AG08395 (cell line): ENCODE results near the gene SHCBP1L.

Experiments used
- DNase-seq: peaks from one replicate; pipeline ENCODE4 v3.0.0; 2012; ENCODE audit warnings: mixed read lengths, low spot score

SHCBP1L gene

DNA sequence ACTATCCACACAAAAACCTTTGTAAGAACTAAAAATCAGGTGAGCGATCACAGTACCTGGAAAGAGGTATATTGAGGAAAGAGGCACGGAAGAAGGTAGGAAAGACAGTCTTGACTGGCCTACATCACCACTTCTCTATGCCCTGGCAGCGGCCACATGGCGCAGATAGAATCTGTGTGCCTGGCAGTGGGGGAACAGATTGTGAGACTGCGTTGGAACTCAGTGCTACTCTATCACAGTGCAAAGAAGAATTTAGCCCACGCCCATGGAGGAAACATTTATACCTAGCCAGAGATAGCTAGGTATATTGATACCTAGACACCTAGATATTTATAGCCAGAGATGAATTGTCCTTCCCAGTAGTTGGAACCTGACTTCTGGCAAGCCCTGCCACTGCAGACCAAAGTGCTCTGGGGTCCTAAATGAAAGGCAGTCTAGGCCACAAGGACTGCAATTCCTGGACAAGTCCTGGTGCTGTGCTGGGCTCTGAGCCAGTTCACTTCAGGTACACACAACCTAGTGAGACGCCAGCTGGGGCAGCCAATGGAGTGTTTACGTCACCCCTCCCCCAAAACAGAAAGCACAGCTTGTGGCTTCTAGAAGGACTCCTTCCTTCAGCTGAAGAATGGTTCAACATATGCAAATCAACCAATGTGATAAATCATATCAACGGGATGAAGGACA lies 61.9 kb downstream of the SHCBP1L start:
- no peak for DNase-seq

DNA sequence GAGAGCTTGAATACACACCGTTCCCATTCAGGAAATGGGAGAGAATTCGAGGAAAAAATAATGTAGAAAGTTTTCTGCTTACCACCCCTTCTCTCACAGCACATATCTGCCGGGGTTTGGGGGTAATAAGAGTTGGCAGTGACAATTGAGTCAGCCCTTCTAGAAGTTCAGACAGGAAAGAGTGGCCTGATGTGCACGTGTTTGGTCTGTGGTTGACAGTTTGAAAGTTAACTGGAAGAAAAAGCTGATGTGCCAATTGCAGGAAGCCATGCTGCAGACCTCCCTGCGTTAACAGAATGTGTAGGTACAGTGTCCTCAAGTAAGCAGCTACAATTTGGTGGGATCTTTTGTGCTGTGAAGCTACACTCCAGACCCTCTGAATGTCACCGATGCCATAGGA lies 63.0 kb downstream of the SHCBP1L start:
- DNase-seq = no peak

DNA sequence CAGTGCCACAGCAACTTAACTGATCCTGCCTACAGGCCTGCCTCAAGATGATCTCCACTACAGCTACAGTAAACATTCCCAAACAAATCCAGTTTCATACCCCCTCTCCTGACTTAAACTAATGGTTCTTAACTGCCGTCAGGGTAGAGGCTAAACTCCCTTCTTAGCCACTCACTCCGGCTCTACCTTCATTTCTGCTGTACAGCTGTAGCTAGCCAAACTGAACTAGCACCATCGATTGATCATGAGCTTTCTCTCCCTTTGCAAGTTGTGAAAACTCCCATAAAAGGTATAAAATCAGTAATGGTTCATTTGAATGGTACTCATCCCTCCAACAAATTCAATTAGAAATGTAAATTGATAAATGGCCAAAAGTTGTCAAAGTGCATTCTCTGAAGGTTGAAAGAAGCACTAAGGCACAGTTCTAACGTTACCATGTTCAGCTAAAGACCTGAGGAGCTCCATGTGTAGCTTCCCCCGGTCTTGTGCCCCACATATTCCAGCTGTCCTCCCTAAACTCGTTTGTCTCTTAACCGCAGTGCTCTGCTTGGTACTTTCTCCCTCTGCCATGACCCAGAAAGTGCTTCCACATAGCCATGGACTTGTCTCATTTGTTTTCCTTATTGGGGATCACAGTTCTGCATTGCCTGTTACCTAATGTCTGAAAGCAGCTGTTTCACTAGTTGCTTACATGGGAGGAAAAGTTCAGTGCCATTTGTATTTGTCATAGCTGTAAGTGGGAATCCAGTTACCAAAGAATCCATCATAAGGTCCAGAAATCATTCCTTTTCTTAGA lies 64.0 kb downstream of the SHCBP1L start:
- no peak for DNase-seq

DNA sequence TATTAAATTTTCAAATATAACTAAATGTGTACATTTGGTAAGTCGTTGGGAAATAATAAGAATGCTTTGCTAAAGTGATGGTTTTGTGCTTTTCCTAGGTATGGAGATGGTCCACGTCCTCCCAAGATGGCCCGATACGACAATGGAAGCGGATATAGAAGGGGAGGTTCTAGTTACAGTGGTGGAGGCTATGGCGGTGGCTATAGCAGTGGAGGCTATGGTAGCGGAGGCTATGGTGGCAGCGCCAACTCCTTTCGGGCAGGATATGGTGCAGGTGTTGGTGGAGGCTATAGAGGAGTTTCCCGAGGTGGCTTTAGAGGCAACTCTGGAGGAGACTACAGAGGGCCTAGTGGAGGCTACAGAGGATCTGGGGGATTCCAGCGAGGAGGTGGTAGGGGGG lies 66.0 kb downstream of the SHCBP1L start:
- DNase-seq = no peak

DNA sequence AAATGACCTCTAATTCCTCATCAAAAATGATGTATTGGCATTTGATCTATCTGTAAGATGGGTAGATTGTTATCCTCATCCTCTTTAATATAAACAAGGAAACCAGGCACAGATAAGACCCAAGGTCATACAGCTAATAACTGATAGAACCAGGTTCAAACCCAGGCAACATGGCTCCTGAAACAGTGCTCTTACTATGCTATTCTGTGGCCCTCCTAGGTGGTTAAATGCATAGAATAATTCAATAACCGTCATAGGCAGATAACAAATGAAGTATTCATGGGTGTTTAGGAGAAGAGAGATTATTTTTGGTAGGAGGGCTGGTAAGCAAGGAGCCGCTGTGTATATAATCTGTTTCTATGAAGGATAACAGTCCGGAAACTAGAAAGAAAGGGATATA lies 67.4 kb downstream of the SHCBP1L start:
- no peak for DNase-seq

DNA sequence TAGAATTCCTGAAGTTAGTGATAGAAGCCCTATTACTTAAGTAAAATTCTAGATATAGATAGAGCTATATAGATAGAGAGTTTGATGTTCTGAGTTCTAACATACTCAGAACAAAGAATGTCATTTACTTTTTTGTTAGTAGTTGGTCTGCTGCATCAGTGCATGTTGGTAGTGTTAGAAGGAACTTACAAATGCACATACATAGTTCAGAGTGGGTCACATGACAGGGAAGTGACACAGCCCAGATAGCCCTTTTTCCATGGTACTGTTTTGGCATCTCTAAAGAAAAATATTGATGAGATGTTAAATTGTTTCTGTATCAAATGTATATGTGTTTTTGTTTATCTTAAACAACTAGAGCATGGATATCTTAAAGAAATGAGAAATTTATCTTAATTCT lies 68.1 kb downstream of the SHCBP1L start:
- DNase-seq = no peak

DNA sequence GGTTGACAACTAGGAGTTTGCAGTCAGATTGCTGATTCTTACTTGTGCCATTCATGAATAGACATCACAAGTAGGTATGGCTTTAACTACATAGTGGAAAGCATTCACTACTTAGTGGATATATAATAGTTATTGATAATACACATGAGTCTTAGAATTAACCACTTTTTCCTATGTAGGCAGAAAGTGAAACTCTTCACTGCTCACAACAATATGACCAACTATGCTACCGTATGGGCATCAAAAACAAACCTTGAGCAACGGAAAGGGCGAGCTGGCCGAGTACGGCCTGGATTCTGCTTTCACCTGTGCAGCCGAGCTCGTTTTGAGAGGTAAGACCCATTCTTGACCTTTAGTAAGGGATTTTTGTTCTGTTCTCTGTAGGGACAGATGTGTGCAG lies 75.1 kb downstream of the SHCBP1L start:
- DNase-seq = no peak

DNA sequence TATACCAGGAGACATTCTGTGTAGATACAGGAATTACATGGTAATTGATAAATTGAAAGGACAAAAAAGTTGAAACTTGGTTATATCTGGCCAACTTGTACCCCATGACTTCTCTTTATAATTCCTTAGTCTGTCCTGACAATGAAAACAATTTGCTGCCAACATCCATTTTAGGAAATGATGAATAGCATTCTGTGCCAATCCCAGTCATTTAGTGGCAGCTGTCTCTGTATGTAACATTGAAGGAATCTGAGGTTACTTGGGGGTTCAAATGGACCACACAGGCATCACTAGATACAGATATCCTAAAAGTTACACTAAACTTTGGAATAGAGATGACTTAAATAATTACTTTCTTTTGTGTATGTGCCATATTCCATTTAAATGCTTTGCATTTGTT lies 75.6 kb downstream of the SHCBP1L start:
- no peak for DNase-seq

DNA sequence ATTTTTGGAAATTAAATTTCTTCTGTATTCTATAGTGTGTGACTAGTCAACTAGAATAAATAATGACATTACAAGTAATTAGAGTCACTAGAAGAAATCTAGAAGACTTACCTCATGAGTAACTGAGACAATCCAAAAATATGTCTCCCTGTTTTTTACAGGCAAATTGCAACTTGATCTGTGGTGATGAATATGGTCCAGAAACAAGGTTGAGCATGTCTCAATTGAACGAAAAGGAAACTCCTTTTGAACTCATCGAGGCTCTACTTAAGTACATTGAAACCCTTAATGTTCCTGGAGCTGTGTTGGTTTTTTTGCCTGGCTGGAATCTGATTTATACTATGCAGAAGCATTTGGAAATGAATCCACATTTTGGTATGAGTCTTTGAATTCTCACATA lies 77.1 kb downstream of the SHCBP1L start:
- no peak for DNase-seq

DNA sequence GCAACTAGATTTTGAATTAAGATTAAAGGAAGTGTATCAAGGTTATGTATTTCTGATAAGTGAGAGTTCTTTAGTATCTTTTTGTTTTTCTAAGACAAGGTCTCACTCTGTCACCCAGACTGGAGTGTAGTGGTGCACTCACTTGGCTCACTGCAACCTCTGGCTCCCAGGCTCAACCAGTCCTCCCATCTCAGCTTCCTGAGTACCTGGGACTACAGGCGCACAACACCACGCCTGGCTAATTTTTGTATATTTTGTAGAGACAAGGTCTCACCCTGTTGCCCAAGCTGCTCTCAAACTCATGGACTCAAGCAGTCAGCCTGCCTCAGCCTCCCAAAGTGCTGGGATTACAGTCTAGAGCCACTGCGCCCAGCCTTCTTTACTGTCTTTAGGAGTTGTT lies 80.1 kb downstream of the SHCBP1L start:
- no peak for DNase-seq

DNA sequence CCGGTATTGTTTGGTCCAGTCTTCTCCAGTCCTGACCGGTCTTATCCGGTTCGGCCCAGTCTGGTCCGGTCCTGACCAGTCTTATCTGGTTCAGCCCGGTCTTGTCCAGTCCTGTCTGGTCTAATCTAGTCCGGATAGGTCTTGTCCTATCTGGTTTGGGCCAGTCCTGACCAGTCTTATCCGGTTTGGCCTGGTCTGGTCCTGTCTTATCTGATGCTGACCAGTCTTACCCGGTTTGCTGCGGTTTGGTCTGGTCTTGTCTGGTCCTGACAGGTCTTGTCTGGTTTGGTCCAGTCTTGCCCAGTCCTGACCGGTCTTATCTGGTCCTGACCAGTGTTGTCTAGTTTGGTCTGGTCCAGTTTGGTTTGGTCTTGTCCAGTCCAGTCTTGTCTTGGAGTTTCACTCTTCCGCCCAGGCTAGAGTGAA lies 83.7 kb downstream of the SHCBP1L start:
- no peak for DNase-seq

DNA sequence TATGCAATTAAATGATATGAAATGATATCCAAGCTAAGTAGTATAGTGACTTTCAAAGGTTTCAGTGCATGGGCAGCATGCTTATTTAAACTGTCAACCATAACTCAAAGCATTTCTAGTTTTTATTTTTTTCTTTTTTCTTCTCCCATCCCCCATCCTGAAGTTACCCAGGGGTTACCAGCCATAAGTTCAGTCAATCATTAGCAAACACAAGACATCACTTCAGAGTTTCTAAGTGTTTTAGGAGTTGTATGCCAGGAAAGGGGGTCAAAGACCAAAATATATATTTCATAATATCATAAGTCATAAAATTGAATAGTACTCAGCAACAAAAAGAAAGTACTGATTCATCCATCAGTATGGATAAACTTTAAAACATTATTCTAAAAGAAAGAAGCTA lies 85.1 kb downstream of the SHCBP1L start:
- no peak for DNase-seq

DNA sequence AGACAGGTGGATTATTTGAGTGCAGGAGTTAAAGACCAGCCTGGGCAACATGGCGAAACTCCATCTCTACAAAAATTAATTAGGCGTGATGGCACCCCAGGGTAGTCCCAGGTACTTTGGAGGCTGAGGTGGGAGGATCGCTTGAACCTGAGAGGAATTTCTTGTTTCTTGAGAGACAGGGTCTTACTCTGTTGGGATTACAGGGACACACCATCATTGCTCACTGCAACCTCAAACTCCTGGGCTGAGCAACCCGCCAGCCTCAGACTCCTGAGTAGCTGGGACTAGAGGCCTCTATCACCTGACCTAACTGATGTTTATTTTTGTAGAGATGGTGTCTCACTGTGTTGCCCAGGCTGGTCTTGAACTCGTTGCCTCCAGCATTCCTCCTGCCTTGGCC lies 89.0 kb downstream of the SHCBP1L start:
- DNase-seq = no peak

DNA sequence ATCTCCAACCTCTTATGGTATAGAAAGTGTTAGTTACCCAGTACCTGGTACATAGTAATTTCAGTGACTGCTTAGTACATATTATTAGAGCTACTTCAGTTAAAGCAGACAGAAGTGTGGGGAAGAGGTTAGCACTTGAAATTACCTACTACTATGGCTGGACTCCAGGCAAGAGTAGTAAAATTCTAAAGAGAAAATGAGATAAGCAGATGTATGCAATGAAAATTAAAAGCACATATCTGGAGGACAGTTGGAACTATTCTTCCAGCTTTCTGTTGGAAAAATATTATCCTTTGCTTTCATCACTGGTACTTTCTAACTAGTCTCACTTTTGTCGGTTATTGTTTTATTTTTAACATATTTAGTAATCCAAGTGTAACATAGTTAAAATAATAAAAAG lies 90.1 kb downstream of the SHCBP1L start:
- DNase-seq = no peak

DNA sequence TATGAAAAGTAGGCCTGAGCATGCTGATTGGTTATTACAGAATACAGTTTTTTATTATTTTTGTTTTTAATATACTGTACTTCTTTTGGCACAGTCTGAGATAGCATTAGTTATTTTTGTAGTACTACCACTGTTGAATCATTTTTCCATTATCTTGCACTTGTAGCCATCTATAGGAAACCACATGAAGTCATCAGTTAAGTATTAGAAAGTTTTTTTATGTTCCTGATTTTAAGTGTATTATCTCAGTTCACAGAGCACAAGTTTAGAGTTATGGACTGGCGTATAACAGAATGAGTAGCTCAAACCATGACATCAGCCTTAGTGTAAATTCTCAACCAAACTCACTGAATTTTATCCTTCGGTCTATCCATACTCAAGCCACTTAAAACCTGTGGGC lies 91.0 kb downstream of the SHCBP1L start:
- DNase-seq = no peak

DNA sequence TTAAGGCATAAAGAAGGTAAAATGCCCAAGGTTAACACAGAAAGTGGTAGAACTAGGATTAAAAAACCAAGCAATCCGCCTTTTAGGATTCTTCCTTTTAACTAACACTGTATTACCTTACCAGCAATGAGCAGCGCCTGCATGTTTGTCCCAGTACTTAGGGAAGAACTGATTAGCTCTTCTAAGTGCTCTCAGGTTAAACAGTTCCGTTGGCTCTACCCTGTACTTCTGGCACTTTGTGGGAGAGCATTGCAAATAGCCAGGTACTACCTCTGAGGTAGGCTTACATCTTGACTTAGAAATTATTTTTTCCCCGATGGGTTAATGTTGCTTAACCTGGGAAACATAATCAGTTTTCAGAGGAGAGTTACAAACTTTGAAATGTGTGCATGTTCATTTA lies 92.3 kb downstream of the SHCBP1L start:
- DNase-seq = no peak

DNA sequence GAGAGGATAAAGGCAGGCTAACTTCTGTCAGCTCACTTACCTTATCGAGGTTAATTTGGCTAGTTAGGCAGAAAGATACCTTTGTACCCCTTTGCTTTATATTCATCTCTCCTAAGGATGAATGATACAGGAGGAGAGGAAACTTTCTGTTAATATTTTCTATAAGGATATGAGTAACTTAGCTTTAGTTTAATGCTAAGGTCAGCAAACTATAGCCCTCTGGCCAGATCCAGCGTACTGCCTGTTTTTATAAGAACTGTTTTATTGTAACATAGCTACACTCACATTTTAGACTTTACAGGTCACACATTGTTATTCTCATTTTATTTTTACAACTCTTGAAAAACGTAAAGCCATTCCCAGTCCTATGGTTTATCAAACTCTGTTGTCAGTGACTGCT lies 95.8 kb downstream of the SHCBP1L start:
- no peak for DNase-seq

DNA sequence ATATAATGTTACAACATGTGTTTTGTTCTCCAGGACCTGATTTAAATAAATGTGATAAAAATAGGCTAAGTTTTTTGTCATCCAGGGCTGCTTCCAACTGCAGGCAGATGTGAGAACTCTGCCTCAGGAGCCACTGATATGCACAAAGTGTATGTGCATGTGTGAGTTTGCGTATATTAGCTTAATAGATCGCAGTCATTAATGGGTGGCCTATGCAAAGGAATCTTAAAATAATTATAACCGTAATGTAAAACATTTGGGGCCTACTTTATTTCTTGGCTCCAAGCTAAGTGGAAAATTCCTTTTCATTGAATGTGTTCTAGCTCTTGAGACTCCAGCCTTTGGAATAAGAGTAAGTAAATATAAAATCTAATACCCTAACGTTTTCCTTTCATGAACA lies 97.1 kb downstream of the SHCBP1L start:
- no peak for DNase-seq

DNA sequence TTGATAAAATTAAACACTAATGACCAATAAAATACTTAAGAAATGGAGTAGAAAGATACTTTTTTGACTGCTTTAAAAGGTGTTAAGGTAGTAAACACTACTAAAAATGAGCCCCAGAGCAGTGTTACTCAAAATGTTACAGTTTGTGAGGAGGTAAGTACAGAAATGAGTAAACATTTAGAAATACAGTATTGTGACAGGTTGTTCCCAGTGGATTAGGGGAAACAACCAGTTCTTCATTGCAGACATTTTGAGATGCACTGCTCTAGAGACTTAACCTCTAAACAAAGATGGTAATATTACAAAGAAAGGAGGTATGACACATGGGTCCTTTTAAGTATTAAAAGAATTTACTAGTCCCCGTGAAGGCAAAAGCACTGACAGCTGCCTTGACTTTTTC lies 101.1 kb downstream of the SHCBP1L start:
- DNase-seq = no peak

DNA sequence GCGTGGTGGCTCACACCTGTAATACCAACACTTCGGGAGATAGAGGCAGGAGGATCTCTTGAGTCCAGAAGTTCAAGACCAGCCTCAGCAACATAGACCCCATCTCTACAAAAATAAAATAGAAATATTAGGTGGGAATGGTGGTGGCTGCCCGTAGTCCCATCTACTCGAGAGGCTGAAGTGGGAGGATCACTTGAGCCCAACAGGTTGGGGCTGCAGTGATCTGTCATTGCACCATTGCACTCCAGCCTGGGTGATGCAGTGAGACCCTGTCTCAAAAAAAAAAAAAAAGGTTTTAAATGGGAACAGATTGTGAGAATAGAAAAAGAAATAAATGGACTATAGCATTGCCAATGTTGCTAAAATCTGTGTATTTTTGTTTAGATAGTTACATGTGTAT lies 102.6 kb downstream of the SHCBP1L start:
- no peak for DNase-seq
